ENCODE measurements around the gene RARB.

The RARB gene

DNA sequence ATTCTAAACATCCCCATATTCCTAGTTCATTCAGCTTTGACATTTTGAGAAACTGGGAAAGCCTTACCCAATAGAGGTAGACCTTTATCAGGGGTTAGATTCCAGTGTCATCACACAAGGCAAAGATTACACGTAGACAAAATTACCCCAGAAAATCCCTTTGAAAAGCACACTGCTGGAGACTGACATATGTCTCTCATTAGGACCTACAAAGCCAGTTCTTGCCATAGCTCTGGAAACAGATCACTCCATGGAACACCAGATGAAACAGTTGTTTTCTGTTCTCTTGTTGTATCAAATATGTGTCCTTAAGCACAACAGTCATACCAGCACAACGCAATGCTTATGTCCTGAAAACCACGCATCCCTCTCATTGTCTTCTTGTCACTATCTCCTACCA is 44.7 kb downstream of the RARB start:
- DNase-seq (ENCODE audit: low spot score): no peak

DNA sequence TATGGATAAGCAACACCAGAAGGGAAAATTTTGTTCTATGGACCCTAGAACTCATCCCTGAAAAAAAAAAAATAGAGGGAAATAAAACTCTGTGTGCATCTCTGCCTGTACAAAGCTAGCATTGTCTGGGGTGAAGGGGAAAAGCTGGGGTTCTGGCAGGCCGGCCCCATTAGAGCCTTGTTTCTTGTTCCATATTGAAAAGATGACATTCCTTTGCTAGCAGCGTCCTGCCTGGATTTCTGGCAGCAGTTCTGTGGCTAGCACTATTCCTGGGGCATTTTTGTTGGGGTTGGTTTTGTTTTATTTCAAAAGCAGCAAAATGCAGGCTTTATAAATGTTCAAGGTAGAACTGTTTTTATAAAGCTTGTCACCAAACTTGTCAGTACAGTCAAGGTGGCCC is 45.2 kb downstream of the RARB start:
- no peak for DNase-seq (ENCODE audit: low spot score)

DNA sequence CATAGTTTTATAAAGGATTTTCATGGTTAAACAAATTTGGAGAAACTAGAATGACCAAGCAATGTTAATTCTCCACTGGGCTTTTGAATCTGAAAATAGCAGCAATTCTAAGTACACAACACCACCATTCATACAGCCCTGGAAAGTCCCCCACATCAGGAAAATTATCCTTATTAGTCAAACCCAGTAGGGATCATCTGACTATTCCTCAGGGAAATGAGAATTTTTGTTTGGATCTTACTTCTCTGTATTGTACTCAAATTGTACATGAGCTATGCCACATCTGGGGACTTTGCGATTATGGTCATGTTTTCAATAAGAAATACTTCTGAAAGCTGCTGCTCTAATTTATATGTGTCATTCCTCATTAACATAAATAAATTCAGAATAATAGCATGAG is 46.0 kb downstream of the RARB start:
- DNase-seq (ENCODE audit: low spot score): no peak

DNA sequence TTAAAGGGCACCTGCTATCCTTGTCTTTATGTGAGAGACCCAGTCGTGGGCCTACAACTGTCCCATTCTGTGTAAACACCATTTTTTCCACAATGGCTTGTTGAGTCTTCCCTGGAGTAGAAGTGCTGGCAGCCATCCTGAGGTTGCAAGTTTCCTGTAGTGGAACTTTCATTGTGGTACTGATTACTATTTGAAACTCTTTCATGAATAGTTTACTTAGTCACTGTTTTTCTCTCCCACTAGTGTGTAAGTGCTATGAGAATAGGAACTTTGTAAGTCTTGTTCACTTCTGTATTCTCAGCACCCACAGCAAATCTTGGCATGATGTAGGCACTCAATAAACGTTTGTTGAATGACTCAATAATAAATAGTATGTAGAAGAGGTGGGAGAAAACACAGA is 48.6 kb downstream of the RARB start:
- DNase-seq (ENCODE audit: low spot score): no peak

DNA sequence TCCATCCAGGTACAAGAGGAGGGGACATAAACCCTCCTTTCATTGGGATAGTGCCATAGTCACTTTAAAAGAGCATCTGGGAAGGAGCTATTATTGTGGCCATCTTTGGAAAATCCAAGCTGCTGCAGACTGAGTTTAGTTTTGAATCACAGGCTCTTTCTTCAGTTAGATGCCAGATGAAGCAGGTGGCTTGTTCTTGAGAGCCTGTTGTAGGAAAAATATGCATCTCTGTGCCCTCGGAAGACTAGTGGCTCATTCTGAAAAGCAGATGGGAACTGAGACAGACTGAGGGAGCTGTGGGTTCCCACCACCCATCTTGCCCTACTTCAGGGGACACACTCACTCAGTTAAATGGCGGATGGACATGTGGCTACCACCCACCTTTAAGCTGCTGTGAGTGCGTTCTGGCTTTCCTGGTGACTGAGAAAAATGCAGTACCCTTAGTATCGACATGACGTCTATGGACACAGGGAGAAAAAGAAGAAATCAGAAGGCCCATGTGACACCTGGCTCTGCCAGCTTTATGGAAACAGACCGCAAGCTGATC is 50.2 kb downstream of the RARB start:
- no peak for DNase-seq (ENCODE audit: low spot score)

DNA sequence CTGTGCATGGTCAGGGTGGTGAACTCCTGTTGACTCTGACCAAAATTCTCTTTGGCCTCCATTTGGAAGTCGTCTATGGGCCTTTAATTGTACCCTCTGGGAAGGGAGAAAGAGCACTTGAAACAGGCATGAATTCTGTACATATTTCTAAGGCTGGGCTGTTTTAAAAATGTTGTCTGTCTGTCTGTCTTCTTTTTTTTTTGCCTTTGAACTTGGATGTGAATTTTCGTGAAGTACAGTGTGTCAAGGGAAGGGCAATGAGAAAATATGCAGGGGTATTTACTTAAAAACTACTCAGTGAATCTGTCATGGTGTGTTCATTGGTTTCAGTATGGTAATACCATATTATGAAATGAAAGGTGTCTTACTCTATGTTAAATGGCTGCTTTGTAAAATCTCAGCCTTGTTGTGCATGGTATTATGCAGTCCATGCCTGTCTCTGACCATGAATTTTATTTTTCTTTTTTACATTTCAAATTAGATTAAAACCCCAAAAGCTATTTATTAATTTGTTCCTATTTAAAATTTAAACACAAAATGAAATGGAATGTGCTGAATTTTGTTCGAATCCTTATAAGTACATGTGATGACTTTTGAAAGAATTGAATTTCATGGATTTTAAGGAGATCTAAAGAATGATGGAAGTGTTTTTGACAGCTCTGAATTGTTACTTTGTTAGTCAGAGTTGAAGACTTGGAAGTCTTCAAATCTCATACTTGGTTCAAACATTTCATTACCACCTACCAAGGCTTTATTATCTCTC is 51.1 kb downstream of the RARB start:
- no peak for DNase-seq (ENCODE audit: low spot score)

DNA sequence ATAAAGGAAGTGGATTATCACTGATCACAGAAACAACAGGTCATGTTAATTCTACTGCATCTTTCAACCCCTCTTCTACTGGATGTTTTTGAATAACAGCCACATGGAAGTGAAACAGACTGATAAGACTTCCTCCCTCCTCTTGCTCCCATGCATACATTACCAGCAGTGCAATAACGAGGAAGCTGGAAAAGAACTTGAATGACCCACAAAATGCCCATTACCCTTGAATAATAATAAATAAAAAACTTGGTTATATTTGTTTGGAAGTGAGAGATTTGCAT is 51.6 kb downstream of the RARB start:
- DNase-seq (ENCODE audit: low spot score): no peak

DNA sequence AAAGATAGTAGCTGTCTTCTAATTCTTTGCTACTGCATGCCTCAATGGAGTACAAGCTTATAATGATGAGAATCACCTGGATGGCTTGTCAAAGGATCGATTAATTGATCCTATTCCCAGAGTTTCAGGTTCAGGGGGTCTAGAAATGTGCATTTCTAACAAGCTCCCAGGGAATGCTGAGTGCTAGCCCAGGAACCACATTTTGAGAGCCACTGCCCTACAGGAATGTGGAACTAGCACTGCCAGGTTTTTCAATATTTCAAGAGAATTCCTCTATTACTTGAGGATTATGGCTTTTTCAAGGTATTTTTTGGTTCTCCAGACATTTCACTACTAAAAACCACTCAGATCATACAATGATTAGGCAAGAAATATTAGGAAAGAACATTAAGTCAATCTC is 52.7 kb downstream of the RARB start:
- DNase-seq (ENCODE audit: low spot score): no peak

DNA sequence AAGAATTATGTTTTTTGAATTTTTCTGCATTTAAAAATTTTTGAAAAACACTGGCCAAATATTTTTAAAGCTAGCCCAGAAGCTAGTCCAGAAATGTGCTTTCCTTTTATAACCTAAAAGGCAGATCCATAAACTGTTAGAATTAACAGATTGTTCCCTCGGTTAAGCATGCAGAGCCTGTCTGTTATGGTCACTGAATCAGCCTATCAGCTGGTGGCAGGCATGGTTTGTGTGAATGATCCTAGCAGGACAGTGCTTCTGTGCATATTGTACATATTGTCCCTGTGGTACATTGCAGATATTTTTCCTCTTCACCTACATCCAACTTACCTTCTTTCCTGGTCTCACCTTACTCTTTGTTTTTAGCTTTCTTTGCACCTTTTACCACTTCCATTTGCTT is 53.3 kb downstream of the RARB start:
- no peak for DNase-seq (ENCODE audit: low spot score)

DNA sequence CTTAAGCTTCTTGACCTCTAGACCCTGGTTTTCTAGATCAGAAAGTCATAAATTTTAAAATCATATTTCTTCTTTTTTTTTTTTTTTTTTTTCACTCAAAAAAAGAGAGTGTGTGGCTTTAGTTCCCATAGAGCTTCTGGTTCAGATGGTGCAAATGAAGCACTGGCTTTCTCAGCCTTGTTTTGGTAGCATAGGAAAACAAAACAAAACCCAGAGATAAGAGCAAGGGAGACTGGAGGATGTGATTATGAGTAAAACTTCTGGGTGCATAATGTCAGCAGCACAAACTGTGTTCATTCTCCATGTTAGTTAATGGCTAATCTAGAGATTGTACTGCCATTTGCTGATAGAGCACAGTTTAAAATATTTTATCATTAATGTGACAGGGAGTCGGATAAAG is 55.4 kb downstream of the RARB start:
- DNase-seq (ENCODE audit: low spot score): no peak

DNA sequence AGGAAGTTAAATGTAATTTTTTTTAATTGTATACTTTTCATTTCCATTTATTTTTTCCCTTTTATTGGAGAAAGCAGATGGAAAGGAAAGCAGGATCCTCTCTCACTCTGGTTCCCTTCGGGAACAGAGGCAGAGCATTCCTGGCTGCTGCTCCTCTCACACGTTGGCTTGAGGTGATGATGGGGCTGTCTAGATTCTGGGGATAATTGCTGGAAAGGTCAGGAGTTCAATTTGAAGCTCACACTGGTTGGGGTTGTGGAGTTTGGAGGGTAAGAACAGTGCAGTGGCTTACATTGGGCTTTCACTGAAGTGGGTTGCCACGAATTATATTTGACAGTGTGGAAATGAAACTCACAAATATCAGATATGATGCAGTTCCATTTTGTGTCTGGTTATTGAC is 57.6 kb downstream of the RARB start:
- DNase-seq (ENCODE audit: low spot score): no peak

DNA sequence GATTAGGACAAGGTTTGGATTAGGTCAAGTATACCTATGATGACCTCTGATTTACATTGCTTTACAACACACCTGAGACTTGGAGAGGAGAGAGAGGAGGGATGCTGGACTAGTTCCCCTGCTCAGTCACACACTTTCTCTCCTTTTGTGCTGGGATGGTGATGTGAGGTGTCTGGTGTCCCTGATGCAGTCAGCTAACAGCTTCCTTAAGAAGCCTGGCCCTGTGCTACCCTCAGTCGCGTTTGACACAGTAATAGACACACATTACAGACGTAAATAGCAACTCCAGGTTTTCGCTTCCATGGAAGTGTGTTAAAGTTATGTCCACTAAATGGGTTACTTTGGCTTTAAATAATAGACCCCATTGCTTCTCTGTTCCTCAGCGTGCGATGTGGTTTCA is 58.9 kb downstream of the RARB start:
- no peak for DNase-seq (ENCODE audit: low spot score)

DNA sequence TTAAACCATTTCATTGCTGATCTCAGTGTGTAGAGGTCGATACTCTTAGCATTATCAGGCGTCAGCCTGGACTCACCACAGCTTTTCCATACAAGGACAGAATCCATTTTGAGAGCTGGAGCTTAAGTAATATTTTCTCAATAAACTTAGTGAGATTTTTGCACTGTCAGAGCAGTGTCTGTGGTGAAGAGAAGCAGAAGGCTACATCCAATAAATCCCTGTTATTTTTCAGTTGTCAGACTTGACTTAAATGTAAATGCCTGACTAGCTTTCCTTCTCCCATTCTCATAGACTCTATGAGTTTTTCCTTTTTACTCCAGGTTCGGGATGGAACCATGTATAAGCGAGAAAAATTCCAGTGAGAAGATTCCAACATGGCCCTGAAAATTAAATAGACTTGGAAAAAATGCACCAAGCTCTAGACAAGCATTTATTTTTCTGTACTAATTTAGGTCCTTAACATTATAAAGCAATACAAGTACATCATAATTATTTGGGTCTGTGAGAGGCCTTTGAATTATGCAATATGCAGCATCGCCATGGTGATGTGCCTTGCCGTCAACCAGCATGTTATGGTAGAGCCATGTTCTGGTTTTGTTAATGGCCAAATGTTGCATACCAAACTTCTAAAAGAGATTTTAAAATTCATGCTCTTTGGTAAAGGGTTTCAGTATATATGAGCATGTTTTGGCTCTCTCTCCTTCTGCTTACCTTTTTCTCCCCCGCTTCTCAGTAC is 62.0 kb downstream of the RARB start:
- DNase-seq (ENCODE audit: low spot score): no peak

DNA sequence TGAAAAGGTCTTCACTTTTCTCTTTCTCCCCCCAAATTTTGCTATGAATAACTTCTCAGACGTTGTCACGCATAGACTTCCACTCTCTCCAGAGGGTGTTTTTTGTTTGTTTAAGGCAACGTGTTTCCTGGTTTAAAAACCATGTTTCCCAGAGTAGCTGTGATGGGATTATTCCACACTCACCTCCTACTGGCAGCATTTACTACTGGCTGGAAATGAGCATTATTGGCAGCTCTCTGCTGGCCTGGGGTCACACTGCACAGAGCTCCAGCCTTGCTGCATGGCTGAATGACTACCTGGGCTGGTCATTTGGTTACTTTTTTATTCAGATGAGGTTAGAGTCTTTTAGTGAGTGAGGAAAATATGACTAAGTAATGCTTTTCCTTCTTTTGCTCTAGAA is 65.2 kb downstream of the RARB start:
- no peak for DNase-seq (ENCODE audit: low spot score)

DNA sequence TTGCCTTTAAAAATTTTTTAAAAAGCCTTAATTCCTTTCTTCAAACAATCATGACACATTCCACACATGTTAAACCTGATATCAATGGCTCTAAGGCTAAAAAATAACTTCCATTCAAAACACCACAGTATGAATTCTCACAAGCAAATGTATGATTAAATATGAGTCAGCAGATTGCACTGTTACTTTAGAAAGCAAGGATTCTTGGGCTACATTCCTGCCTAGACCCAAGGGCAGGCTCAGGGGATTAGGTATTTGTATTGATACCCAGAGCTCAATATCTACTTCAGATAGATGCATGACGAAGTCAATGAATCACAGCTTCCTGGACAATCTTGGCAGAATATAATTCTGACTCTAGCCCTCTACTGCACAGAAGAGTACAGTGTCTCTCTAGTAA is 65.7 kb downstream of the RARB start:
- peak; percentile 41 for DNase-seq (ENCODE audit: low spot score)

DNA sequence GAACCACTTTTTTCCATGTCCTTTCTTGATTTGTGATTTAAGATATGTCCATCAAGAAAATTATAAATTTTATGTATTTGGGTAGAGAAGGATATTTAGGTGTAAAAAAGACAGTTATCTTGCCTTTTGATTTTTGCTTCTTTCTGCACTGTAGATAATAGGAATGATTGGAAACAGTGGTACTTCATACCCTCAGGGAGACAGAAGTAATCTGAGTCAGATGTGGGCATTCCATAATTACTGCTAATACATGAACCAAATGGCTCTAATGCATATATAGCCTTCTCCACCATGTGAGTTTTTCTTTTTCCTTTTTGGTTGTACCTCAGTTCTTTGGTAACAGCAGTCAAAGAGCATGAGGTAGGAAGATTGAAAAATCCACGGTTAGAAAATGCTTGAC is 67.2 kb downstream of the RARB start:
- no peak for DNase-seq (ENCODE audit: low spot score)

DNA sequence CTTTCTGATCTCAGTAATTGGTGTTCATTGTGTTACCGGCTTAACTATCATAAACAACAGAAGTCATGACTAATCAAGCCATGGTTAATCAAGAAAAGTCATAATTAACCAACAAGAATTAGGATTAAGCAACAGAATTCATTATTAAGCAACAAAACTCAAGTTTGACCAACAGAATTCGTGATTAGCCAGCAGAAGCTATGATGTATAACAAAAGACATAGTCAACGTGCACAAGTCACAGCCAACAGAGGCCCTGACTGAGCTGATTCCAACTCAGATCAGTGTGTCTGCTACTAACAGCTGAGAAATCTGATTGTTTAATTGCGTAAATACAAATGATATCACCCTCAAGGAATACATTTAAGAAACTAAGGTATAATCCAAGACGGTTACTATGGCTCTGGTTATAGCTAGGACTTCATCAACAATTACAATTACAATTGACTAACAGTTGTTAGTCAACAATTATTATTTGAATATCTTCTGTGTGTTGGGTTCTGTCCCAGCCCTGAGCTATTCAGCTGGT is 67.7 kb downstream of the RARB start:
- DNase-seq (ENCODE audit: low spot score): no peak

DNA sequence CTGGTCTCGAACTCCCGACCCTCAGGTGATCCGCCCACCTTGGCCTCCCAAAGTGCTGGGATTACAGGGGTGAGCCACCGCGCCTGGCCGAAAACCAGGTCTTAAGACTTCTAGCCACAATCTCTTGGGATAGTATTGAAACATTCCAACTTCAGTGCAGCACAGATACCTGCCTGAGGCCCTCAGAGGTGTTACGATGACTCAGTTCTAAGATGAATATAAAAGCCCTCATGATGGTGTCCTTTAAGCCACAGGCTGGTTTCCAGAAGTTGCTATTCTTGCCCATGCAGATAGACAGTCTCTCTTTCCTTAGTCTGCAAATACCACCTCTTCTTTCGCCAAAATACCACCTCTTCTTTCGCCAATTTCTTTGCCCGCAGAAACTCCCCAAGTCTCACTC is 69.0 kb downstream of the RARB start:
- DNase-seq (ENCODE audit: low spot score): no peak

DNA sequence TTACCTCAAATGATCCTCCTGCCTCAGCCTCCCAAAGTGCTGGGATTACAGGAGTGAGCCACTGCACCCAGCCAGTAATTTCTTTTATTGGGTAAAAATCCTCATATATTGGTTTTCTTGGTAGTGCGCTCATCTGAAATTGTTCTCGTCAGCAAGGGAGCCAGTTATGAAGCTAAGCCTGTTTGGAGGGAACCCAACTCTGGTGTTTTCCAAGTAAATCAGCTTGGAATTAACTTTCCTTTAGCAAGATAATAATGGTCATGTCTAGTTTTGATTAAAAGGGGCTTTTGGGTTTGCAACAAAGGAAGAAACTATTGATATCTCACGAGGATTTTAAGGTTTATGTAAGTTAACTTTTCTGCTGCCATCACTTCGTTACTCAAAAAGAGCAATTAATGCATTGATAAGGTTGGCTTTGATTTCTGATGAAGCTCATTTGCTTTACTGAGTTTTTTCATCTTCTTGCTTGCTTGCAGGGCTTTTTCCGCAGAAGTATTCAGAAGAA is 72.7 kb downstream of the RARB start:
- DNase-seq (ENCODE audit: low spot score): no peak

DNA sequence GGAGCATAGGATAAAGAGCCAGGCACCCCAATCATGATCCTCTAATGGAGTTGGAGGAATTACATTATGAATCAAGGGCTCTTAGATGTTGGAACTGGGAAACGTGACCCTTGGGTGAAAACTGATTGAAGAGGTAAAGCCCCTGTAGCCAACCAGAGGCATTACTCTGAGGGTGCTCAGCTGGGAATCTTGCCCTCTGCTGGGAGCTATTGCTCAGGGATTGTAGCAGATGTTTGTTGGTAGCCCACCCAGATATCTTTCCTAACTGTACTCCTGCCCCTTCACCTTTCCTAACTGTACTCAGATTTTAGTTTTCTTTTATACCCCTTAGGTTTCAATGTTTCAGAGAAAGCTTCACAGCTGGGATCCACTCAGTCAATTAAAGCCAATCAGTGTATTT is 74.2 kb downstream of the RARB start:
- DNase-seq (ENCODE audit: low spot score): no peak

DNA sequence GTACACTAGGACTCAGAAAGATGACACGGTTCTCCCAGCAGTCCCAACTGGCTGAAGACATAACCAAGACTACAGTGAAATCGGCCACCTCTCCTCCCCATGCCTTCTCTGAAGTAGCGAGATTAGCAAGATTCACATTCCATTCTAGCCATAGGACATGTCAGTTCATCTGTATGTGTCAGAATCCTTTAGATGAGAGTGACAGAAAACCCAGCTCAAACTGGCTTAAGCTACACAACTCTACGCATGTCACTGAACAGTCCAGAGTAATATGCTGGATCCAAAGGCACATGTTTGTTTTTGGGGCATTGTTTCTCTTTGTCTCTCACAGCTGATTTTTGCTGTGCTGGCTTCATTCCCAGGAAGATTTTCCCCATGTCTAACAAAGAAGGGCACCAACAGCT is 75.8 kb downstream of the RARB start:
- DNase-seq (ENCODE audit: low spot score): no peak

DNA sequence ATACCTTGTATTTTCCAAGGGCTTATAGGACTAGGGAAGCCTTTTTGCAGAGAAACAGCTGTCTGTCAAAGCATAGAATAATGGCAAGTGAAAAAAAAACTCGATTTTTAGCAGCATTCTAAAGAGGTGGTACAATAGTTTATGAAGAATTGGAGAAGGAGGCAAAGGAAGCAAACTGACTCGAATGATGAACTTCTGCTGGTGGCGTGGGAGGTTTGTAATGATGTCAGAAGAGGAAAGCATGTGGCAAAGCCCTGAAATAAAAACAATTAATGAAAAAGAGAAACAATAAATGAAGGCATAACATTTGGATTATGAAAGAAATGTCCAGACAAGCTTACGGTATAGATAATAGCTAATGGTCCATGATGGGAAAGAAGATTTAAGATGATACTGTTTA is 77.5 kb downstream of the RARB start:
- DNase-seq (ENCODE audit: low spot score): no peak

DNA sequence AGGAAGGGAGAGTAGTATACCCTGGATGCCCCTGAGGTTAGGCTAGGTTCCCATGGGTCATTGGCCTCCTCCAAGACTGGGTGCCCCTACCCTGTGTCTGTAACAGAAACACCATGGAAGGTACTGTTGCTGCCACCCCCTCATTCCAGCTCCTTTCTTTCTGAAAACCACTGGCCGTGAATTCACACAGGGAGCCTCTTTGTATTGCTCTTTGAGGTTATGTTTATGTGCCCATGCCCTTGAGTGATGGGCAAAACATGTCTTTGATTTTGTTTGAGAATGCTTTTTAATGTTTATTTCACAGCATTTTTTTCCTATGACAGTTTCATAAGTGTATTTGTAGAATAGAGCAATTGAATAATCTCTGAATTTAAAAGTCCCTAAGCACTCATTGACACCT is 79.7 kb downstream of the RARB start:
- DNase-seq (ENCODE audit: low spot score): no peak

DNA sequence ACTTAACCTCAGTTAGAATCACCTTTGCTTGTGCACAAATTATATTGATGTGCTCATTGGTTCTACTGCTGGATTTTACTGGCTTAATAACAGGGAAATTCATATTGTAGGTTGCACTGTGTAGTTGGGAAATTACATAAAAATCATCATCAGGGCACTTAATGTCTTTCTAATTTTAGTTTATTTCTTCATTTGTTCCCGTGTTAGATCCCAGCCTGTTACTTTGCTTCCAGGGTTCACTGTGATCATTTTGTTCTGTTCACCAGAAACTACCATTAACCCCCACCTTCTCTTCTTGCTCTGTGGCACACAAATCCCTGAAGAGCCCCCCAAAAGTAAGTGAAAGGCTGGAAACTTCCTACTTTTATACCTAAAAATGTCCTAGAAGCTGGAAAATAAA is 80.4 kb downstream of the RARB start:
- DNase-seq (ENCODE audit: low spot score): no peak
